ENCODE measurements around the gene RNF2. TPM values are rescaled to one million over a fixed set of nuclear protein-coding genes. Genes with fewer than 3 reads are reported as not detected.

The RNF2 gene
- total and polyA plus RNA-seq, 4 donors = 2.9 to 17.3 (median 4.9) TPM

DNA sequence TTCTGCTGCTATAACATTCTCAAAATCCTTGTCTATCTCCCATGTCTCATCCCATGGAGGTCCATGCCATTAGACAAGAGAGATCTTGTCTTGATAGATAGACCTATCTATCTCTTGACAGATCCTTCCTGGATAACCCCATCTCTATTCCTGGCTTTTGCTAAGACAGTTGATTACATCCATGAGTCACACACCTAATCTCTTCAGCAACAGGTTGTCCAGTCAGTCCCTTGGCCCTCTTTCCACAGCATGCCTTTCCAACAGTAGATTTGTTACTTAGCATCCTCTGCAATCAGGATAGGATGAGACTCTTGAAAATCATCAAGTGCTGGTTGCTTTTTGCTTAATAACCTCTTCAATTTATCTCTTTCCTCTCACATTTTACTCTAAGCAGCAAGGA is 64.8 kb downstream of the RNF2 start (continued):
- TF ChIP-seq GABPA (IDR thresholded peaks at IDR 0.05 in 1 of 2, conservative IDR thresholded peaks at IDR 0.05 in 1 of 2) (no peak), RXRA (IDR thresholded peaks at IDR 0.05) (no peak)

DNA sequence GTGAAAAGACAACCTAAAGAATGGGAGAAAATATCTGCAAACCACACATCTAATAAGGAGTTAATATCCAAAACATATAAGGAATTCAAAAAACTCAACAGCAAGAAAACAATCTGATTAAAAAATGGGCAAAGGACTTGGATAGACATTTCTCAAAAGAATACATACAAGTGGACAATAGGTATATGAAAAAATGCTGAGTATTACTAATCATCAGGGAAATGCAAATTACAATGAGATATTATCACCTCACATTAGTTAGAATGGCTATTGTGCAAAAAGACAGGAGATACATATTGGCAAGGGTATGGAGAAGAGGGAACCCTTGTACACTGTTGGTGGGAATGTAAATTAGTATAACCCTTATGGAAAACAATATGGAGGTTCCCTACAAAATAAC is 66.5 kb downstream of the RNF2 start:
- H3K27me3 ChIP-seq (ENCODE audit: control insufficient read depth in 4 of 4, insufficient read depth in 4 of 4, low read length in 3 of 4) = no peaks in the 10 kb centered on the region
- H3K36me3 ChIP-seq (ENCODE audit: control insufficient read depth in 4 of 4, insufficient read depth in 3 of 4, low read depth in 1 of 4, low read length in 3 of 4) = no peaks in the 10 kb centered on the region
- no peak for DNase-seq (ENCODE audit: low spot score)
- TF ChIP-seq FOXA1 (IDR thresholded peaks at IDR 0.05) = no peak
- no peak overlapping the region for H3K27ac ChIP-seq (ENCODE audit: low read depth in 1 of 2, low read length in 2 of 2)
- H3K9me3 ChIP-seq (ENCODE audit: control insufficient read depth in 4 of 4, low read length in 3 of 4) = peaks cover 3 to 14% (median 5%) of the 10 kb centered on the region in 4 donors
- no peaks in the 10 kb centered on the region for H3K4me1 ChIP-seq (ENCODE audit: control insufficient read depth in 4 of 4, insufficient read depth in 4 of 4, low read length in 3 of 4)
- no peak overlapping the region for H3K4me3 ChIP-seq (ENCODE audit: low read depth in 1 of 3, low read length in 3 of 3)
- H3K9ac ChIP-seq (ENCODE audit: low read depth in 1 of 2, low read length in 2 of 2) = no peak overlapping the region

DNA sequence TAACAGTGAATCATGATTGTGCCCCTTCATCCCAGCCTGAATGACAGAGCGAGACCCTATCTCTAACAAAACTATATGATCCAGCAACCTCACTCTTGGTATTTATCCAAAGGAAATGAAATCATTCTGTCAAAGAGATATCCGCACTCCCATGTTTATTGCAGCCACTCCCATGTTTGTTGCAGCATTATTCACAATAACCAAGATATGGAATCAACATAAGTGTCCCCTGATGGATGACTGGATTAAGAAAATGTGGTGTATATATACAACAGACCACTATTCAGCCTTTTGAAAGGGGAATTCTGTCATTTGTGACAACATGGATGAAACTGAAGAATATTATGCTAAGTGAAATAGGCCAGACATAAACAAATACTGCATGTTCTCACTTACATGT is 67.0 kb downstream of the RNF2 start:
- Histone ChIP-seq H3K9ac (ENCODE audit: low read depth in 1 of 2, low read length in 2 of 2) (no peak overlapping the region), H3K27ac (ENCODE audit: low read depth in 1 of 2, low read length in 2 of 2) (no peak overlapping the region), H3K9me3 (ENCODE audit: control insufficient read depth in 4 of 4, low read length in 3 of 4) (peaks cover 3 to 14% (median 5%) of the 10 kb centered on the region in 4 donors), H3K4me1 (ENCODE audit: control insufficient read depth in 4 of 4, insufficient read depth in 4 of 4, low read length in 3 of 4) (no peaks in the 10 kb centered on the region), H3K36me3 (ENCODE audit: control insufficient read depth in 4 of 4, insufficient read depth in 3 of 4, low read depth in 1 of 4, low read length in 3 of 4) (peaks cover 0 to 2% (median under 1%) of the 10 kb centered on the region in 4 donors), H3K27me3 (ENCODE audit: control insufficient read depth in 4 of 4, insufficient read depth in 4 of 4, low read length in 3 of 4) (no peaks in the 10 kb centered on the region), H3K4me3 (ENCODE audit: low read depth in 1 of 3, low read length in 3 of 3) (no peak overlapping the region)
- 79% methylated on average over 2 of the region's 2 CpGs for WGBS
- no peak for DNase-seq (ENCODE audit: low spot score)
- TF ChIP-seq, protein P1, sequence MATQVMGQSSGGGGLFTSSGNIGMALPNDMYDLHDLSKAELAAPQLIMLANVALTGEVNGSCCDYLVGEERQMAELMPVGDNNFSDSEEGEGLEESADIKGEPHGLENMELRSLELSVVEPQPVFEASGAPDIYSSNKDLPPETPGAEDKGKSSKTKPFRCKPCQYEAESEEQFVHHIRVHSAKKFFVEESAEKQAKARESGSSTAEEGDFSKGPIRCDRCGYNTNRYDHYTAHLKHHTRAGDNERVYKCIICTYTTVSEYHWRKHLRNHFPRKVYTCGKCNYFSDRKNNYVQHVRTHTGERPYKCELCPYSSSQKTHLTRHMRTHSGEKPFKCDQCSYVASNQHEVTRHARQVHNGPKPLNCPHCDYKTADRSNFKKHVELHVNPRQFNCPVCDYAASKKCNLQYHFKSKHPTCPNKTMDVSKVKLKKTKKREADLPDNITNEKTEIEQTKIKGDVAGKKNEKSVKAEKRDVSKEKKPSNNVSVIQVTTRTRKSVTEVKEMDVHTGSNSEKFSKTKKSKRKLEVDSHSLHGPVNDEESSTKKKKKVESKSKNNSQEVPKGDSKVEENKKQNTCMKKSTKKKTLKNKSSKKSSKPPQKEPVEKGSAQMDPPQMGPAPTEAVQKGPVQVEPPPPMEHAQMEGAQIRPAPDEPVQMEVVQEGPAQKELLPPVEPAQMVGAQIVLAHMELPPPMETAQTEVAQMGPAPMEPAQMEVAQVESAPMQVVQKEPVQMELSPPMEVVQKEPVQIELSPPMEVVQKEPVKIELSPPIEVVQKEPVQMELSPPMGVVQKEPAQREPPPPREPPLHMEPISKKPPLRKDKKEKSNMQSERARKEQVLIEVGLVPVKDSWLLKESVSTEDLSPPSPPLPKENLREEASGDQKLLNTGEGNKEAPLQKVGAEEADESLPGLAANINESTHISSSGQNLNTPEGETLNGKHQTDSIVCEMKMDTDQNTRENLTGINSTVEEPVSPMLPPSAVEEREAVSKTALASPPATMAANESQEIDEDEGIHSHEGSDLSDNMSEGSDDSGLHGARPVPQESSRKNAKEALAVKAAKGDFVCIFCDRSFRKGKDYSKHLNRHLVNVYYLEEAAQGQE (IDR thresholded peaks at IDR 0.05) = no peak
- TF ChIP-seq HNF4A (conservative IDR thresholded peaks at IDR 0.05) = no peak
- TF ChIP-seq RXRA (IDR thresholded peaks at IDR 0.05) = no peak
- no peak for TF ChIP-seq GABPA (IDR thresholded peaks at IDR 0.05 in 1 of 2, conservative IDR thresholded peaks at IDR 0.05 in 1 of 2)
- TF ChIP-seq YY1 (IDR thresholded peaks at IDR 0.05) = no peak
- TF ChIP-seq TAF1 (conservative IDR thresholded peaks at IDR 0.05) = no peak

GRCh38 chr1:185129708-185130107 is 84.3 kb downstream of the RNF2 start:
- no peak overlapping the region for H3K4me3 ChIP-seq (ENCODE audit: low read depth in 1 of 3, low read length in 3 of 3)
- no peak overlapping the region for H3K27ac ChIP-seq (ENCODE audit: low read depth in 1 of 2, low read length in 2 of 2)
- H3K36me3 ChIP-seq (ENCODE audit: control insufficient read depth in 4 of 4, insufficient read depth in 3 of 4, low read depth in 1 of 4, low read length in 3 of 4) = peaks cover 0 to 36% (median 34%) of the 10 kb centered on the region in 4 donors
- TF ChIP-seq ATF3 (IDR thresholded peaks at IDR 0.05) = no peak
- no peaks in the 10 kb centered on the region for H3K27me3 ChIP-seq (ENCODE audit: control insufficient read depth in 4 of 4, insufficient read depth in 4 of 4, low read length in 3 of 4)
- no peak overlapping the region for H3K9ac ChIP-seq (ENCODE audit: low read depth in 1 of 2, low read length in 2 of 2)
- DNase-seq (ENCODE audit: low spot score) = no peak
- WGBS = 88% methylated on average over 2 of the region's 2 CpGs
- peaks cover 0 to 5% (median 1%) of the 10 kb centered on the region in 4 donors for H3K9me3 ChIP-seq (ENCODE audit: control insufficient read depth in 4 of 4, low read length in 3 of 4)
- H3K4me1 ChIP-seq (ENCODE audit: control insufficient read depth in 4 of 4, insufficient read depth in 4 of 4, low read length in 3 of 4) = no peaks in the 10 kb centered on the region

Data from liver (tissue), 9 donors.